ENCODE measurements around the gene RAB37. TPM values are rescaled to one million over a fixed set of nuclear protein-coding genes. Genes with fewer than 3 reads are reported as not detected.

RAB37 gene
- total RNA-seq, 4 donors from 2014 or later, result 0.57 to 1.7 TPM; not detected in 2

GRCh38 chr17:74739227-74739831 lies 2.3 kb downstream of the RAB37 start:
- intact Hi-C loops (cut with DNase I; ENCODE audit: low total_unique reads), result no loop called here
- TF ChIP-seq CTCF (IDR thresholded peaks at IDR 0.05), result no peak
- no peak for TF ChIP-seq POLR2A (IDR thresholded peaks at IDR 0.05)
- WGBS, 2 donors, result 76 to 81% methylated on average over 12 of the region's 12 CpGs
- H3K4me3 ChIP-seq (ENCODE audit: low read depth, poor library complexity, severe bottlenecking), result no peak overlapping the region
- DNase-seq (ENCODE audit: low spot score in 2 of 2), result no peak

DNA sequence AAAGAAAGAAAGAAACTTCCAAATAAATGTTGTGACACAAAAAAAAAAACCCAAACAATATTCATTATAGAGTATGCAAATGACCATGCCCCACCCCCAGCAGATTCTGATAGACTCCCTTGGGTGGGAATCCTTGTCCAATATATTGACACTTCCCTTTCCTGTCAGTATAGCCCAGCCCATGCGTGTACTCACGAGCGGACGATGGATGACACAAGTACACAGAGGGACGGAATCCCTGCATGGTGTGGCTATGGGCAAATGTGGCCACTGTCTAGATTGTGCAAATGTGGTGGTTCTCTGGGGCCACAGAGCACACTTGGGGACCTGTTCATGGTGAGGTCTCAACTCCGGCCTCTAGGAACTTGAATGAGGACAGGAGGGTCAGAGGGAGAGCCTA lies 3.1 kb downstream of the RAB37 start:
- intact Hi-C loops (cut with DNase I; ENCODE audit: low total_unique reads), result loop anchor here (10.0 kb wide), 1 partner anchor 125 kb away; no protein-coding TSS in a partner anchor
- no peak overlapping the region for H3K4me3 ChIP-seq (ENCODE audit: low read depth, poor library complexity, severe bottlenecking)
- DNase-seq (ENCODE audit: low spot score in 2 of 2), result no peak
- TF ChIP-seq POLR2A (IDR thresholded peaks at IDR 0.05) (no peak), CTCF (IDR thresholded peaks at IDR 0.05) (no peak)
- WGBS, 2 donors, result 82 to 87% methylated on average over 6 of the region's 6 CpGs

DNA sequence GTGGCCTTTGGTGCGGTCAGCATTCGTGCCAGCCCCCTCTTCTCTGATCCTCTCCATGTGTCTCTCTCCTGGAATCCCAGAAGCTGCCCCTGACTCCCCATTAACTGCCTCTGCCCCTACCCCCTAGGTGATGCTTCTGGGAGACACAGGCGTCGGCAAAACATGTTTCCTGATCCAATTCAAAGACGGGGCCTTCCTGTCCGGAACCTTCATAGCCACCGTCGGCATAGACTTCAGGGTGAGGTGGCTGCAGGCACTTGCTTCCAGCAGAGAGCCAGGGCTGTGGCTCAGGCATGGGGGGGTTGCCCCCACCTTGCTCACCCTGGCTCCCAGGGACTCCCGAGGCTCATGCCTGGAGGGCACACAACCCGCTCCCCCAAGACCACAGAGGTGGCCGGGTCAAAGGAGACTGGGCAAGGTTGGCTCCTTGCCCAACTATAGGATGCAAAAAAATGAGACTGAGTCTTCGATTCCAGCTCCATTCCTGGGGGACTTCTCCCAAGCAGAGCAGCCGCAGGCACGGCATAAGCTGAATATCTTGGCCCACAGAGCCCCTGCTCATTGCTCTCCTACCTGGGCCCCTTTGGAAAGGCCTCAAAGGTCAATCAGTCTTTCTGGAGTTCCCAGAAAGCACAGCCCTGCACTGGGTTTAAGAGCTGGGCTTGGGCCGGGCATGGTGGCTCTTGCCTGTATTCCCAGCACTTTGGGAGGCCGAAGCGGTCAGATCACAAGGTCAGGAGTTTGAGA lies 3.8 kb downstream of the RAB37 start:
- intact Hi-C loops (cut with DNase I; ENCODE audit: low total_unique reads), result loop anchor here (10.0 kb wide), 1 partner anchor 124 kb away; no protein-coding TSS in a partner anchor
- H3K4me3 ChIP-seq (ENCODE audit: low read depth, poor library complexity, severe bottlenecking), result no peak overlapping the region
- no peak for DNase-seq (ENCODE audit: low spot score in 2 of 2)
- no peak for TF ChIP-seq POLR2A (IDR thresholded peaks at IDR 0.05)
- no peak for TF ChIP-seq CTCF (IDR thresholded peaks at IDR 0.05)
- WGBS, 2 donors, result 73 to 81% methylated on average over 17 of the region's 17 CpGs

DNA sequence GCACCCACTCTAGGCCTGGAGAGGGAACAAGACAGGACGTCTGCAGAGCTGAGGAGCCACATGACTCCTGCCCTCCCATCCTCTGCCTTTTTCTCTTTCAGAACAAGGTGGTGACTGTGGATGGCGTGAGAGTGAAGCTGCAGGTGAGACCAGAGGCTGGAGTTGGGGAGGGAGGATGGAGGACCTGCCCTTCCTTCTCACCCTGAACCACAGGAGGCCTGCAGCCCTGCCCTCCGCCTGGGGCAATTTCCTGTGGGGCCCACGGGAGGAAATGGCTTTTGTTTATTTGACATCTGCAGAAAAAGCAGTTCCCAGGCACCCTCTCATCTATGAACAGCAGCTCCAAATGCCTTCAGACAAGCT lies 5.1 kb downstream of the RAB37 start:
- H3K4me3 ChIP-seq (ENCODE audit: low read depth, poor library complexity, severe bottlenecking), result no peak overlapping the region
- WGBS, 2 donors, result 25 to 28% methylated on average over 4 of the region's 4 CpGs
- TF ChIP-seq CTCF (IDR thresholded peaks at IDR 0.05) (no peak), POLR2A (IDR thresholded peaks at IDR 0.05) (no peak)
- DNase-seq (ENCODE audit: low spot score in 2 of 2), result no peak
- intact Hi-C loops (cut with DNase I; ENCODE audit: low total_unique reads), result loop anchor here (10.0 kb wide), 1 partner anchor 123 kb away; no protein-coding TSS in a partner anchor

DNA sequence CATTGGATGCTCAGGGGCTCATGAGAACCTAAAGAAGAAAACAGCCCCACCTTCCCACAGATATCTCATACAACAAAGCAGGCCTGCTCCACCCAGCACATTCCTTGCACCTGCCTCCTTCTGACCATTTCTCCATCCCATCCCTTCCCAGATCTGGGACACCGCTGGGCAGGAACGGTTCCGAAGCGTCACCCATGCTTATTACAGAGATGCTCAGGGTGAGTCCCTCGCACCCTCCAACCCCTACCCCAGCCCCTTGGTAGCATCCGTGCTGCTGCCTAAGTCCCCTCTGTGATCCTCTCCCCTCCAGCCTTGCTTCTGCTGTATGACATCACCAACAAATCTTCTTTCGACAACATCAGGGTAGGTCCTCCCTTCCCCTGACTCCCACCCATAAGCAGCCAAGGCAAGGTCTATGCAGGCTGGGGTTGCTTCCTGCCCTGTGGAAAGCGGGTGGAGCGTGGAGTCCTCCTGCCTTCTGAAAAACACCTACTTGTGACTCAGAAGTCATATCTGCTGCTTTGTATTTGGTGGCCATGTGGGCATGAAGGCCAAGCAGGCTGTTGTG lies 6.0 kb downstream of the RAB37 start:
- 91 to 95% methylated on average over 9 of the region's 9 CpGs for WGBS, 2 donors
- DNase-seq (ENCODE audit: low spot score in 2 of 2), result no peak
- intact Hi-C loops (cut with DNase I; ENCODE audit: low total_unique reads), result loop anchor here (10.0 kb wide), 1 partner anchor 122 kb away; no protein-coding TSS in a partner anchor
- no peak overlapping the region for H3K4me3 ChIP-seq (ENCODE audit: low read depth, poor library complexity, severe bottlenecking)
- no peak for TF ChIP-seq POLR2A (IDR thresholded peaks at IDR 0.05)
- no peak for TF ChIP-seq CTCF (IDR thresholded peaks at IDR 0.05)

All from lower leg skin (tissue), 4 donors.